ENCODE data around the gene LCE1E. TPM values are rescaled to one million over a fixed set of nuclear protein-coding genes. Genes with fewer than 3 reads are reported as not detected.

LCE1E gene
- total RNA-seq, 3 donors from 2014 or later = not detected

GRCh38 chr1:152760551-152761190 lies 25.4 kb upstream of the LCE1E start:
- Mint-ChIP-seq H3K36me3 (ENCODE audit: insufficient read depth) (no peaks in the 10 kb centered on the region), H3K4me3 (no peak overlapping the region), H3K9me3 (no peaks in the 10 kb centered on the region), H3K4me1 (ENCODE audit: low read depth) (no peaks in the 10 kb centered on the region), H3K27me3 (ENCODE audit: low read depth) (peaks cover 25% of the 10 kb centered on the region)
- DNase-seq (no peak), ATAC-seq (no peak)

GRCh38 chr1:152761609-152762213 lies 24.3 kb upstream of the LCE1E start:
- Mint-ChIP-seq H3K36me3 (ENCODE audit: insufficient read depth) (no peaks in the 10 kb centered on the region), H3K27me3 (ENCODE audit: low read depth) (peaks cover 22% of the 10 kb centered on the region), H3K9me3 (no peaks in the 10 kb centered on the region), H3K4me1 (ENCODE audit: low read depth) (no peaks in the 10 kb centered on the region), H3K4me3 (no peak overlapping the region)
- DNase-seq (no peak), ATAC-seq (no peak)

GRCh38 chr1:152768847-152769533 lies 17.1 kb upstream of the LCE1E start:
- peaks cover 14% of the 10 kb centered on the region for H3K27me3 Mint-ChIP-seq (ENCODE audit: low read depth)
- ATAC-seq = no peak
- no peak for DNase-seq
- H3K4me3 Mint-ChIP-seq = no peak overlapping the region
- H3K9me3 Mint-ChIP-seq = no peaks in the 10 kb centered on the region
- no peaks in the 10 kb centered on the region for H3K4me1 Mint-ChIP-seq (ENCODE audit: low read depth)
- no peaks in the 10 kb centered on the region for H3K36me3 Mint-ChIP-seq (ENCODE audit: insufficient read depth)

GRCh38 chr1:152770411-152770810 lies 15.6 kb upstream of the LCE1E start:
- no peak overlapping the region for H3K4me3 Mint-ChIP-seq
- H3K4me1 Mint-ChIP-seq (ENCODE audit: low read depth) = no peaks in the 10 kb centered on the region
- H3K27me3 Mint-ChIP-seq (ENCODE audit: low read depth) = peaks cover 18% of the 10 kb centered on the region
- no peaks in the 10 kb centered on the region for H3K9me3 Mint-ChIP-seq
- no peaks in the 10 kb centered on the region for H3K36me3 Mint-ChIP-seq (ENCODE audit: insufficient read depth)
- ATAC-seq (no peak), DNase-seq (no peak)

- no peaks in the 10 kb centered on the region for H3K4me1 Mint-ChIP-seq (ENCODE audit: low read depth)
- H3K36me3 Mint-ChIP-seq (ENCODE audit: insufficient read depth) = no peaks in the 10 kb centered on the region
- peaks cover 30% of the 10 kb centered on the region for H3K27me3 Mint-ChIP-seq (ENCODE audit: low read depth)
- DNase-seq (no peak), ATAC-seq (no peak)
- no peak within 1 kb of the TSS for H3K4me3 Mint-ChIP-seq
- no peaks in the 10 kb centered on the region for H3K9me3 Mint-ChIP-seq
Measured at GRCh38 chr1:152774875-152775274, 11.2 kb upstream of the LCE1E start, which contains the start of gene LCE1F. LCE1F (plus strand) TSS chr1:152775140; CDS start chr1:152776372, 1,232 bp downstream.

GRCh38 chr1:152776361-152776760 lies 9.7 kb upstream of the LCE1E start:
- ATAC-seq = no peak
- no peak overlapping the region for H3K4me3 Mint-ChIP-seq
- no peak for DNase-seq
- H3K9me3 Mint-ChIP-seq = no peaks in the 10 kb centered on the region
- no peaks in the 10 kb centered on the region for H3K4me1 Mint-ChIP-seq (ENCODE audit: low read depth)
- no peaks in the 10 kb centered on the region for H3K36me3 Mint-ChIP-seq (ENCODE audit: insufficient read depth)
- H3K27me3 Mint-ChIP-seq (ENCODE audit: low read depth) = peaks cover 31% of the 10 kb centered on the region

- no peak for DNase-seq
- Mint-ChIP-seq H3K9me3 (no peaks in the 10 kb centered on the region), H3K27me3 (ENCODE audit: low read depth) (peaks cover 35% of the 10 kb centered on the region)
Measured at GRCh38 chr1:152777510-152778137, 8.4 kb upstream of the LCE1E start.

GRCh38 chr1:152783095-152783494 lies 3.0 kb upstream of the LCE1E start:
- Mint-ChIP-seq H3K4me1 (ENCODE audit: low read depth) (no peaks in the 10 kb centered on the region), H3K9me3 (no peaks in the 10 kb centered on the region), H3K36me3 (ENCODE audit: insufficient read depth) (no peaks in the 10 kb centered on the region), H3K4me3 (no peak overlapping the region), H3K27me3 (ENCODE audit: low read depth) (peaks cover 50% of the 10 kb centered on the region)
- no peak for DNase-seq
- no peak for ATAC-seq

More at GRCh38 chr1:152777510-152778137, 8.4 kb upstream of the LCE1E start:
- Mint-ChIP-seq H3K36me3 (ENCODE audit: insufficient read depth) (no peaks in the 10 kb centered on the region), H3K4me1 (ENCODE audit: low read depth) (no peaks in the 10 kb centered on the region), H3K4me3 (no peak overlapping the region)
- ATAC-seq = no peak

GRCh38 chr1:152795686-152796085 lies 9.6 kb downstream of the LCE1E start:
- ATAC-seq (no peak), DNase-seq (no peak)
- Mint-ChIP-seq H3K36me3 (ENCODE audit: insufficient read depth) (no peaks in the 10 kb centered on the region), H3K9me3 (no peaks in the 10 kb centered on the region), H3K4me3 (no peak overlapping the region), H3K27me3 (ENCODE audit: low read depth) (peaks cover 16% of the 10 kb centered on the region), H3K4me1 (ENCODE audit: low read depth) (no peaks in the 10 kb centered on the region)

- Mint-ChIP-seq H3K9me3 (no peaks in the 10 kb centered on the region), H3K36me3 (ENCODE audit: insufficient read depth) (no peaks in the 10 kb centered on the region), H3K4me3 (no peak within 1 kb of the TSS), H3K4me1 (ENCODE audit: low read depth) (no peaks in the 10 kb centered on the region), H3K27me3 (ENCODE audit: low read depth) (peaks cover 13% of the 10 kb centered on the region)
- DNase-seq (no peak), ATAC-seq (no peak)
Measured at GRCh38 chr1:152796421-152796820, 10.4 kb downstream of the LCE1E start, which contains the start of gene LCE1D. LCE1D (plus strand) TSS chr1:152796721; CDS start chr1:152797795, 1,074 bp downstream.

- Mint-ChIP-seq H3K27me3 (ENCODE audit: low read depth) (peaks cover 19% of the 10 kb centered on the region), H3K4me1 (ENCODE audit: low read depth) (no peaks in the 10 kb centered on the region), H3K9me3 (no peaks in the 10 kb centered on the region), H3K36me3 (ENCODE audit: insufficient read depth) (no peaks in the 10 kb centered on the region), H3K4me3 (no peak overlapping the region)
- DNase-seq (no peak), ATAC-seq (no peak)
Measured at GRCh38 chr1:152801333-152801732, 15.3 kb downstream of the LCE1E start.

GRCh38 chr1:152806576-152806975 lies 20.5 kb downstream of the LCE1E start, which contains the start of gene LCE1C:
LCE1C (minus strand) TSS chr1:152806651; CDS start chr1:152805478, 1,173 bp downstream.
- H3K27me3 Mint-ChIP-seq (ENCODE audit: low read depth) = peaks cover 12% of the 10 kb centered on the region
- H3K9me3 Mint-ChIP-seq = peaks cover 3% of the 10 kb centered on the region
- H3K4me3 Mint-ChIP-seq = no peak within 1 kb of the TSS
- H3K4me1 Mint-ChIP-seq (ENCODE audit: low read depth) = no peaks in the 10 kb centered on the region
- DNase-seq = no peak
- ATAC-seq = no peak
- no peaks in the 10 kb centered on the region for H3K36me3 Mint-ChIP-seq (ENCODE audit: insufficient read depth)

- H3K36me3 Mint-ChIP-seq (ENCODE audit: insufficient read depth) = no peaks in the 10 kb centered on the region
- peaks cover 3% of the 10 kb centered on the region for H3K9me3 Mint-ChIP-seq
- no peaks in the 10 kb centered on the region for H3K4me1 Mint-ChIP-seq (ENCODE audit: low read depth)
- ATAC-seq = no peak
- DNase-seq = no peak
- H3K4me3 Mint-ChIP-seq = no peak overlapping the region
- H3K27me3 Mint-ChIP-seq (ENCODE audit: low read depth) = peaks cover 12% of the 10 kb centered on the region
Measured at GRCh38 chr1:152811050-152811449, 25.0 kb downstream of the LCE1E start.

- Mint-ChIP-seq H3K4me1 (ENCODE audit: low read depth) (no peaks in the 10 kb centered on the region), H3K4me3 (no peak within 1 kb of the TSS), H3K27me3 (ENCODE audit: low read depth) (peaks cover 12% of the 10 kb centered on the region), H3K36me3 (ENCODE audit: insufficient read depth) (no peaks in the 10 kb centered on the region), H3K9me3 (peaks cover 3% of the 10 kb centered on the region)
- ATAC-seq = no peak
- no peak for DNase-seq
Measured at GRCh38 chr1:152811671-152812070, 25.6 kb downstream of the LCE1E start, which contains the start of gene LCE1B. LCE1B (plus strand) TSS chr1:152811971; CDS start chr1:152812447, 476 bp downstream.

Measured in activated T-cell treated with anti-CD3 and anti-CD28 coated beads, Interleukin-2, amount 50 U/mL, for 4 hours (primary cell).